ENCODE data around the gene ZNF69. TPM values are rescaled to one million over a fixed set of nuclear protein-coding genes. Genes with fewer than 3 reads are reported as not detected.

The ZNF69 gene
- polyA plus RNA-seq, 1 donor from 2014 or later = 14.4 TPM

DNA sequence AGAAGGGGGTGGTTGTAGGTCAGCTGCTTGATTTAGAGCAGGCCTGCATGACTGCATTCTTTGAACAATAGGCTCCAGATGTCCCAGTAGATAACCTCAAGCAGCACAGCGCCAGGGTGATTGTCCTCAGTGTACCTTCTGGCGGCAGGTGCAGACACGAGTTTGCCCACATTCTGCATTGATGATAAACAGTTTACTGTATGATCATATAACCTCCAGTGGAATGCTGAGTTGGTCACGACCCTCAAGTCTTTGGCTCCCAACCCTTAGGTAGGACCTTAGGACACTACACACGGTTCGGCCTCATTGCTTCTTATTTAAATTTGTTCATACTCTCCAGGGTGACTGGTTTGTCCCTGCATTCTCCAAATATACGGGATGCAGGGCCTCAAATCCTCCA is 26.9 kb upstream of the ZNF69 start:
- Histone ChIP-seq H3K36me3 (ENCODE audit: insufficient read depth, low read length) (no peaks in the 10 kb centered on the region), H3K27ac (ENCODE audit: low read length) (no peak overlapping the region), H3K4me3 (ENCODE audit: low read length) (no peak overlapping the region), H3K9me2 (ENCODE audit: insufficient read depth, low read length) (no peaks in the 10 kb centered on the region), H3K9me3 (ENCODE audit: low read length) (peaks cover 3% of the 10 kb centered on the region), H2AFZ (ENCODE audit: low read depth, low read length) (no peak overlapping the region), H3K27me3 (ENCODE audit: insufficient read depth, low read depth, low read length) (no peaks in the 10 kb centered on the region), H3K79me2 (replicated peaks; ENCODE audit: insufficient read depth, low read length) (no peaks in the 10 kb centered on the region), H3K9ac (ENCODE audit: low read length) (no peak overlapping the region), H4K20me1 (ENCODE audit: insufficient read depth) (no peaks in the 10 kb centered on the region), H3K4me2 (ENCODE audit: low read length) (no peak overlapping the region), H3F3A (ENCODE audit: insufficient read depth, low read length, poor library complexity, severe bottlenecking) (no peaks in the 10 kb centered on the region)
- TF ChIP-seq POLR2AphosphoS5 (IDR thresholded peaks at IDR 0.05) = no peak
- TF ChIP-seq RAD21 (conservative IDR thresholded peaks at IDR 0.05) = no peak
- TF ChIP-seq SMC3 (conservative IDR thresholded peaks at IDR 0.05; ENCODE audit: poor library complexity) = no peak
- no peak for TF ChIP-seq EZH2 (IDR thresholded peaks at IDR 0.05; ENCODE audit: borderline replicate concordance, insufficient read depth, low read length, poor library complexity, severe bottlenecking)
- TF ChIP-seq, protein P1, sequence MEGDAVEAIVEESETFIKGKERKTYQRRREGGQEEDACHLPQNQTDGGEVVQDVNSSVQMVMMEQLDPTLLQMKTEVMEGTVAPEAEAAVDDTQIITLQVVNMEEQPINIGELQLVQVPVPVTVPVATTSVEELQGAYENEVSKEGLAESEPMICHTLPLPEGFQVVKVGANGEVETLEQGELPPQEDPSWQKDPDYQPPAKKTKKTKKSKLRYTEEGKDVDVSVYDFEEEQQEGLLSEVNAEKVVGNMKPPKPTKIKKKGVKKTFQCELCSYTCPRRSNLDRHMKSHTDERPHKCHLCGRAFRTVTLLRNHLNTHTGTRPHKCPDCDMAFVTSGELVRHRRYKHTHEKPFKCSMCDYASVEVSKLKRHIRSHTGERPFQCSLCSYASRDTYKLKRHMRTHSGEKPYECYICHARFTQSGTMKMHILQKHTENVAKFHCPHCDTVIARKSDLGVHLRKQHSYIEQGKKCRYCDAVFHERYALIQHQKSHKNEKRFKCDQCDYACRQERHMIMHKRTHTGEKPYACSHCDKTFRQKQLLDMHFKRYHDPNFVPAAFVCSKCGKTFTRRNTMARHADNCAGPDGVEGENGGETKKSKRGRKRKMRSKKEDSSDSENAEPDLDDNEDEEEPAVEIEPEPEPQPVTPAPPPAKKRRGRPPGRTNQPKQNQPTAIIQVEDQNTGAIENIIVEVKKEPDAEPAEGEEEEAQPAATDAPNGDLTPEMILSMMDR (IDR thresholded peaks at IDR 0.05; ENCODE audit: poor library complexity, severe bottlenecking) = no peak
- TF ChIP-seq, protein P2, sequence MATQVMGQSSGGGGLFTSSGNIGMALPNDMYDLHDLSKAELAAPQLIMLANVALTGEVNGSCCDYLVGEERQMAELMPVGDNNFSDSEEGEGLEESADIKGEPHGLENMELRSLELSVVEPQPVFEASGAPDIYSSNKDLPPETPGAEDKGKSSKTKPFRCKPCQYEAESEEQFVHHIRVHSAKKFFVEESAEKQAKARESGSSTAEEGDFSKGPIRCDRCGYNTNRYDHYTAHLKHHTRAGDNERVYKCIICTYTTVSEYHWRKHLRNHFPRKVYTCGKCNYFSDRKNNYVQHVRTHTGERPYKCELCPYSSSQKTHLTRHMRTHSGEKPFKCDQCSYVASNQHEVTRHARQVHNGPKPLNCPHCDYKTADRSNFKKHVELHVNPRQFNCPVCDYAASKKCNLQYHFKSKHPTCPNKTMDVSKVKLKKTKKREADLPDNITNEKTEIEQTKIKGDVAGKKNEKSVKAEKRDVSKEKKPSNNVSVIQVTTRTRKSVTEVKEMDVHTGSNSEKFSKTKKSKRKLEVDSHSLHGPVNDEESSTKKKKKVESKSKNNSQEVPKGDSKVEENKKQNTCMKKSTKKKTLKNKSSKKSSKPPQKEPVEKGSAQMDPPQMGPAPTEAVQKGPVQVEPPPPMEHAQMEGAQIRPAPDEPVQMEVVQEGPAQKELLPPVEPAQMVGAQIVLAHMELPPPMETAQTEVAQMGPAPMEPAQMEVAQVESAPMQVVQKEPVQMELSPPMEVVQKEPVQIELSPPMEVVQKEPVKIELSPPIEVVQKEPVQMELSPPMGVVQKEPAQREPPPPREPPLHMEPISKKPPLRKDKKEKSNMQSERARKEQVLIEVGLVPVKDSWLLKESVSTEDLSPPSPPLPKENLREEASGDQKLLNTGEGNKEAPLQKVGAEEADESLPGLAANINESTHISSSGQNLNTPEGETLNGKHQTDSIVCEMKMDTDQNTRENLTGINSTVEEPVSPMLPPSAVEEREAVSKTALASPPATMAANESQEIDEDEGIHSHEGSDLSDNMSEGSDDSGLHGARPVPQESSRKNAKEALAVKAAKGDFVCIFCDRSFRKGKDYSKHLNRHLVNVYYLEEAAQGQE (IDR thresholded peaks at IDR 0.05; ENCODE audit: borderline replicate concordance) = no peak
- no peak for TF ChIP-seq EP300 (conservative IDR thresholded peaks at IDR 0.05; ENCODE audit: poor library complexity, severe bottlenecking)
- no peak for TF ChIP-seq MXI1 (conservative IDR thresholded peaks at IDR 0.05; ENCODE audit: poor library complexity, severe bottlenecking)
- no peak for TF ChIP-seq TAF1 (IDR thresholded peaks at IDR 0.05; ENCODE audit: low read depth)

DNA sequence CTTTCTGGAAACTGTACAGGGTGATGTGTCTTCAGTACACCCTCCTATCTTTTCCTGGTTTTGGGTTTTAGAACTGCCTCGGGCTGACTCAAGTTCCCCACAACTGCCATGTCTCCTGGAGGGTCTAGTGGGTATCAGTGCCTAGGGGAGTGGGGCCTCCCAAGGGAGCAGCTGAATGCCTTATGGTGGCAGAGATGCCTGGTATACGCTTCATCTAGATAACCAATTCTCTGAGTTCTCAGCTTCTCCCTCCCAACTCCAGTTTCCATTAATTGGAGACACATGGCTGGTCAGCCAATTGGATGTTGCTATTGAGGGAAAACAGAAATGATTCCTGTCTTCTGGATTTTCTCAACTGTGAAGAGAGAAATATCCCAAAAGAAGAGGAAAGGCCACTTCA is 26.3 kb upstream of the ZNF69 start:
- Histone ChIP-seq H3K9me3 (ENCODE audit: low read length) (peaks cover 3% of the 10 kb centered on the region), H3K27me3 (ENCODE audit: insufficient read depth, low read depth, low read length) (no peaks in the 10 kb centered on the region)

More for the DNA sequence above, 26.3 kb upstream of the ZNF69 start:
- Histone ChIP-seq H3K79me2 (replicated peaks; ENCODE audit: insufficient read depth, low read length) (no peaks in the 10 kb centered on the region), H4K20me1 (ENCODE audit: insufficient read depth) (no peaks in the 10 kb centered on the region), H3K36me3 (ENCODE audit: insufficient read depth, low read length) (no peaks in the 10 kb centered on the region), H3F3A (ENCODE audit: insufficient read depth, low read length, poor library complexity, severe bottlenecking) (no peaks in the 10 kb centered on the region), H3K4me3 (ENCODE audit: low read length) (no peak overlapping the region), H3K4me2 (ENCODE audit: low read length) (no peak overlapping the region), H3K27ac (ENCODE audit: low read length) (no peak overlapping the region), H3K9me2 (ENCODE audit: insufficient read depth, low read length) (no peaks in the 10 kb centered on the region), H2AFZ (ENCODE audit: low read depth, low read length) (no peak overlapping the region), H3K9ac (ENCODE audit: low read length) (no peak overlapping the region)
- no peak for TF ChIP-seq EZH2 (IDR thresholded peaks at IDR 0.05; ENCODE audit: borderline replicate concordance, insufficient read depth, low read length, poor library complexity, severe bottlenecking)
- TF ChIP-seq EP300 (conservative IDR thresholded peaks at IDR 0.05; ENCODE audit: poor library complexity, severe bottlenecking) = no peak
- TF ChIP-seq MXI1 (conservative IDR thresholded peaks at IDR 0.05; ENCODE audit: poor library complexity, severe bottlenecking) = no peak
- no peak for TF ChIP-seq POLR2AphosphoS5 (IDR thresholded peaks at IDR 0.05)
- TF ChIP-seq, protein P1 (IDR thresholded peaks at IDR 0.05; ENCODE audit: poor library complexity, severe bottlenecking) = no peak
- TF ChIP-seq SMC3 (conservative IDR thresholded peaks at IDR 0.05; ENCODE audit: poor library complexity) = no peak
- no peak for TF ChIP-seq RAD21 (conservative IDR thresholded peaks at IDR 0.05)
- no peak for TF ChIP-seq TAF1 (IDR thresholded peaks at IDR 0.05; ENCODE audit: low read depth)
- TF ChIP-seq, protein P2 (IDR thresholded peaks at IDR 0.05; ENCODE audit: borderline replicate concordance) = no peak

Data from neural cell (in vitro differentiated cells).